ENCODE measurements around the gene AHRR.

- TF ChIP-seq POLR2AphosphoS5 (IDR thresholded peaks at IDR 0.05) (no peak), CTCF (IDR thresholded peaks at IDR 0.05) (no peak), POLR2A (IDR thresholded peaks at IDR 0.05) (no peak)
These were observed 66.2 kb downstream of the AHRR start for GRCh38 chr5:387491-388265.

Data from transverse colon (tissue), 4 donors.